SKM-1 (cell line): ENCODE measurements around the gene NOB1.
"Not testable (repeated sequence)": the region's sequence is repeated elsewhere in the genome, so short reads cannot be mapped to it uniquely, and the experiment has no call there.

Experiments
- DNase-seq: peaks from one replicate; lab custom pipeline; 2025; ENCODE audit not compliant: unreplicated experiment; lab: John Stamatoyannopoulos, UW

Gene NOB1

GRCh38 chr16:69761983-69762813 lies 7.5 kb upstream of the NOB1 start, which contains the start of gene WWP2:
WWP2 (plus strand) TSS chr16:69762332; CDS start chr16:69787011, 24,679 bp downstream.
- DNase-seq, result peak; percentile 54

GRCh38 chr16:69757375-69757774 lies 2.6 kb upstream of the NOB1 start:
- DNase-seq, result not testable (repeated sequence)

- DNase-seq, result no peak
Measured at GRCh38 chr16:69756705-69757104, 2.0 kb upstream of the NOB1 start.

GRCh38 chr16:69754143-69754468 lies 620 bp downstream of the NOB1 start:
- DNase-seq, result no peak

GRCh38 chr16:69748694-69749345 lies 5.9 kb downstream of the NOB1 start:
- no peak for DNase-seq

- no peak for DNase-seq
Measured at GRCh38 chr16:69747115-69747514, 7.6 kb downstream of the NOB1 start.

GRCh38 chr16:69745959-69746358 lies 8.8 kb downstream of the NOB1 start:
- DNase-seq, result no peak

GRCh38 chr16:69745232-69745612 lies 9.5 kb downstream of the NOB1 start:
- DNase-seq, result no peak

- no peak for DNase-seq
Measured at GRCh38 chr16:69744363-69745231, 10.1 kb downstream of the NOB1 start.

- DNase-seq, result no peak
Measured at GRCh38 chr16:69741951-69742904, 12.5 kb downstream of the NOB1 start.

GRCh38 chr16:69741519-69741918 lies 13.2 kb downstream of the NOB1 start:
- no peak for DNase-seq

GRCh38 chr16:69732101-69732500 lies 22.6 kb downstream of the NOB1 start:
- no peak for DNase-seq

- DNase-seq, result not testable (repeated sequence)
Measured at GRCh38 chr16:69731280-69731679, 23.4 kb downstream of the NOB1 start.

GRCh38 chr16:69729030-69729429 lies 25.7 kb downstream of the NOB1 start:
- DNase-seq, result not testable (repeated sequence)

GRCh38 chr16:69727916-69728270 lies 26.8 kb downstream of the NOB1 start:
- no peak for DNase-seq

GRCh38 chr16:69726313-69727060 lies 28.2 kb downstream of the NOB1 start, which contains the start of gene NQO1:
NQO1 (minus strand) TSS chr16:69726560; CDS start chr16:69726439, 121 bp downstream.
- DNase-seq, result peak; percentile 79

GRCh38 chr16:69725480-69726312 lies 29.0 kb downstream of the NOB1 start:
- DNase-seq, result no peak

GRCh38 chr16:69724981-69725479 lies 29.7 kb downstream of the NOB1 start:
- DNase-seq, result no peak
